ENCODE data around the gene TMTC2.

TMTC2 gene

GRCh38 chr12:82694276-82694675 is 7.6 kb downstream of the TMTC2 start:
- TF ChIP-seq, protein P1, sequence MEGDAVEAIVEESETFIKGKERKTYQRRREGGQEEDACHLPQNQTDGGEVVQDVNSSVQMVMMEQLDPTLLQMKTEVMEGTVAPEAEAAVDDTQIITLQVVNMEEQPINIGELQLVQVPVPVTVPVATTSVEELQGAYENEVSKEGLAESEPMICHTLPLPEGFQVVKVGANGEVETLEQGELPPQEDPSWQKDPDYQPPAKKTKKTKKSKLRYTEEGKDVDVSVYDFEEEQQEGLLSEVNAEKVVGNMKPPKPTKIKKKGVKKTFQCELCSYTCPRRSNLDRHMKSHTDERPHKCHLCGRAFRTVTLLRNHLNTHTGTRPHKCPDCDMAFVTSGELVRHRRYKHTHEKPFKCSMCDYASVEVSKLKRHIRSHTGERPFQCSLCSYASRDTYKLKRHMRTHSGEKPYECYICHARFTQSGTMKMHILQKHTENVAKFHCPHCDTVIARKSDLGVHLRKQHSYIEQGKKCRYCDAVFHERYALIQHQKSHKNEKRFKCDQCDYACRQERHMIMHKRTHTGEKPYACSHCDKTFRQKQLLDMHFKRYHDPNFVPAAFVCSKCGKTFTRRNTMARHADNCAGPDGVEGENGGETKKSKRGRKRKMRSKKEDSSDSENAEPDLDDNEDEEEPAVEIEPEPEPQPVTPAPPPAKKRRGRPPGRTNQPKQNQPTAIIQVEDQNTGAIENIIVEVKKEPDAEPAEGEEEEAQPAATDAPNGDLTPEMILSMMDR (IDR thresholded peaks at IDR 0.05; ENCODE audit: extremely low read depth, missing control alignments): no peak
- no peak for DNase-seq (ENCODE audit: low spot score)

DNA sequence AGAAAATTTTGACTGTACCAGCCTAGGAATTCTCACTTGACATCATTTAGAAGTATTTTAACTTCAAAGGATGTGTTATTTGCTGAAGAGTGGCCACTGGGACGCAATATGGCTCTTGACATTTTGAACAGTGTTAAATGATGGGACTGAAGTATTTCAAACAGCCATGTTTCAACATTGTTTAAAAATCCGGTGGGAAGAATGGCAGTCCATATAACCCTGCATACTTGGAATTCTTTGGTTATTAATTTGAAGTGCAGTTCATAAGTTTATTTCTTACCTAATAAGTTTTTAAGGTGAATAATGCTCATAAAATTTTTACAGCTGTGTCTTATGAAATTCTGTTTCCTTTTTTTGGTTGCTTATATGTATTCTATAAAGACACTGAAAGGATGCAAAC is 8.3 kb downstream of the TMTC2 start:
- TF ChIP-seq, protein P1 (IDR thresholded peaks at IDR 0.05; ENCODE audit: extremely low read depth, missing control alignments): no peak
- no peak for DNase-seq (ENCODE audit: low spot score)

- TF ChIP-seq, protein P1 (IDR thresholded peaks at IDR 0.05; ENCODE audit: extremely low read depth, missing control alignments): no peak
Observed at GRCh38 chr12:82695531-82695930, 8.8 kb downstream of the TMTC2 start.

DNA sequence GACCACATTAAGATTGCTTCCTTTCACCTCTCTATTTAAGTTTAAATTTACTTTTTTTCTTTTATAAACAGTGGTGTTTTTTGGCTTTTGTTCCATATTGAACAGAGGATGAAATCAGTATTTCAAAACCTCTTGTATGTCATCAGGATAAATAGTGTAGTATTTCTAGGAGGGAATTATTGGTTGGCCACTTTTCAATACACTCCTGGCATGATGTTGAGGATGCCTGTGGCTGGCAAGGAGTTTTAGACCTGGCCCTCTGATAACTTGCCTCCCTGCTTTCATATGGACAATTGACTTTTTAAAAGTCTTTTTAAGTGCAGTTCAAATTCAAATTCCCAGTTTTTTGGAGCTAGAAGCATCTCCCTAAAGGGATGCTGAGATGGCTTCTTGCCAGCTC is 9.8 kb downstream of the TMTC2 start:
- DNase-seq (ENCODE audit: low spot score): no peak
- TF ChIP-seq, protein P1 (IDR thresholded peaks at IDR 0.05; ENCODE audit: extremely low read depth, missing control alignments): no peak

More at GRCh38 chr12:82695531-82695930, 8.8 kb downstream of the TMTC2 start:
- no peak for DNase-seq (ENCODE audit: low spot score)

DNA sequence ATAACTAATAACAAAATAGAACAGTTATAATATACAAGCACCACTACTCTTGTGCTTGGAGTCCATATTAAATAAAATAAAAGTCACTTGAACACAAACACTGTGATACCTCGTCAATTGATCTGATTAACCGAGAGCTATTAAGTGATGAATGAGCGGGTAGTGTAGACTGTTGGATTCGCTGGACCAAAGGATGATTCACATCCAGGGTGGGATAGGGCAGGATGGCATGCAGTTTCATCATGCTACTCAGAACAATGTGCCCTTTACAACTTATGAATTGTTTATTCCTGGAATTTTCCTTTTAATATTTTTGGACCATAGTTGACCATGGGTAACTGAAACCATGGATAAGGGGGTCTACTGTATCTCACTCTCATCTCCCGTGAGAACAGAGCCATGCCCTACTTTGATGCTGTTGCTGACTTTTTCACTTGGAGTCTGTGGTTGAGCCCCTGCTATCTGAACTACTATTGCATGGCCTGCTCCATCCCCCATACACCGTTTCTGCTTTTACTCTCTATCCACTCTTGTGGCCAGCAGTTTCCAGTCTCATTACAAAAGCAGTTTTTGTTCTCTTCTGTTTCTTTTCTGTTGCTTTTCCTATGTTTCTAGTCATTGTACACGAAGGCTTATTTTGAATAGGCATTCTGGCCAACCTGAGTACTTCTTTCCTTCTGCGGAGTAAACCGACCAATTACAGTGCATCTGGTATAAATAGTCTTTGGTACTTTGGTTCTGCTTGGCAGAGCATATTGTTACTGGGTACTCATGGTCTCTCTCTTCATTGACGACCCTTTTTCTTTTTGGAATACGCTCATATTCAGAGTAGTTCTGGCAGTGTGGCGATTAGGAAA is 12.2 kb downstream of the TMTC2 start:
- no peak for DNase-seq (ENCODE audit: low spot score)
- TF ChIP-seq, protein P1 (IDR thresholded peaks at IDR 0.05; ENCODE audit: extremely low read depth, missing control alignments): no peak

DNA sequence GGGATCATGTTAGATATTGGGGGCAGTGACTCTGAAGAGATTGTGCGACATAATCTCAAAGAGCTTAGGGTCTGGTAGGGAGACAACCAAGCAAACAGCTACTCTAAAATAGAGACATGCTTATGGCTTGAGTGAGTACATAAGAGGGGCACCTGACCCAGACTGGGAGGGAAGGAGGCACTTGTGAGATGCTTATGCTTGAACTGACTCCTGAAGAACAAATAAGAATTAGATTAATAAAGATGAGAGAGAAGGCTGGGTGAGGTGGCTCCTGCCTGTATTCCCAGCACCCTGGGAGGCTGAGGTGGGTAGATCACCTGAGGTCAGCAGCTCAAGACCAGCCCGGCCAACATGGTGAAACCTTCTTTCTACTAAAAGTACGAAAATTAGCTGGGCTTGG is 19.1 kb downstream of the TMTC2 start:
- no peak for DNase-seq (ENCODE audit: low spot score)
- TF ChIP-seq, protein P1 (IDR thresholded peaks at IDR 0.05; ENCODE audit: extremely low read depth, missing control alignments): no peak

GRCh38 chr12:82708061-82708879 is 21.6 kb downstream of the TMTC2 start:
- DNase-seq (ENCODE audit: low spot score): no peak
- TF ChIP-seq, protein P1 (IDR thresholded peaks at IDR 0.05; ENCODE audit: extremely low read depth, missing control alignments): no peak
